ENCODE measurements around the gene KRT12.

The KRT12 gene

DNA sequence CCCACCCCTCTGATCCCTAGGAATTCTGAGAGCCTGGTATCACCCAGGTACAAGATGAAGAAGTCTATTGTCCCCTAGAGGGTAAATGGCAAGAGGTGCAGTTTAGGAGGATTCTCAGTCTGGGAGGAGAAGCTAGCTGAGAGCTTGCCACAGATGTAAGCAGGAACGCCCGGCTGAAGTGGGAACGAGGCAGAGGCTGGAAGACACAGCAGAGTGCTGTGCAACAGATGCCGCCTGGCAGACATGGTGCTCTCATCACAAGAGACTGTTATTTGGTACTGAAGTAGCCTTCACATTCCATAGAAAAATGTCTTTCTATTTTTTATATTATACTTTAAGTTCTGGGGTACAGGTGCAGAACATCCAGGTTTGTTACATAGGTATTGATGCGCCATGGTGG, 38.3 kb upstream of the KRT12 start:
- peaks cover 0 to 12% (median 10%) of the 10 kb centered on the region in 4 donors for H3K4me1 ChIP-seq
- no peak for TF ChIP-seq CTCF (IDR thresholded peaks at IDR 0.05)
- no peak overlapping the region for H3K27ac ChIP-seq
- intact Hi-C loops (cut with DNase I; ENCODE audit: low total_unique reads), result loop anchor here (5.0 to 10.0 kb wide), 4 partner anchors 101 to 757 kb away; no protein-coding TSS in a partner anchor
- no peak for DNase-seq
- no peaks in the 10 kb centered on the region for H3K9me3 ChIP-seq
- no peaks in the 10 kb centered on the region for H3K36me3 ChIP-seq
- H3K4me3 ChIP-seq, result no peak overlapping the region
- H3K27me3 ChIP-seq, result peaks cover 0 to 7% of the 10 kb centered on the region in 2 donors

DNA sequence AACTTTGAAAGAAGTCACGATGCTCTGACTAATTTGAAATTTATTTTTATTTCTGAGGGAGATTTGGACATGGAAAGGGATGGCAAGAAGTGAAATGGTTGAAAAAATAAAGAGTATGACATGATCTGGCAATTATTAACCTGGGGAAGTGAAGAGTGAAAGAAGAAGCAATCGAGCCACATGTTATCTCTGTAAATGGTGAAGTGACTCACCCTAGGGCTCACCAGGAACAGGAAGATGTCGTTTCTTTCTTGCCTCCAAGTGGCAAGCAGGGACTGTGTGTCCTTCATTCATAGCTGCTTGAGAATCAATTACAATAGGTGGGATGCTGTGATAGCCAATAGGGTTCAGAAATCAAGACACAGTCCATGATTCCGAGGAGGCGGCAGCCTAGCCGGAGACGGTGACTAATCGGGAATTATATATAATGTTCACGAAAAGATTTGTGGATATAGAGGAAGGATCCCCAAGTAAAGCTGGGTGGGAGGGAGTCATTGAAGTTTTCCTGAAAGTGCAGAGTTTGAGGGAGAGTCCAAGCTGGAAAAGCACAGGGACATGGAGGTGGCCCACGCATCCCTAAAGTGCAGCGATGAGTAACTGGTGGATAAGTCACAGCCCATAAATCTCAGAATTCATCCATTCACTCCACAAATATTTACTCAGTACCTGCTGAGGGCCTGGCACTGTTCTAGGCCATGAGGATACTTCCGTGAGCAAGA, 36.3 kb upstream of the KRT12 start:
- Histone ChIP-seq H3K4me3 (no peak overlapping the region), H3K36me3 (no peaks in the 10 kb centered on the region), H3K9me3 (no peaks in the 10 kb centered on the region), H3K4me1 (no peaks in the 10 kb centered on the region), H3K27ac (no peak overlapping the region), H3K27me3 (peaks cover 0 to 7% of the 10 kb centered on the region in 2 donors)
- DNase-seq, result no peak
- intact Hi-C loops (cut with DNase I; ENCODE audit: low total_unique reads), result loop anchor here (10.0 kb wide), 1 partner anchor 98 kb away; no protein-coding TSS in a partner anchor
- no peak for TF ChIP-seq CTCF (IDR thresholded peaks at IDR 0.05)

GRCh38 chr17:40902498-40902897, 35.5 kb upstream of the KRT12 start:
- intact Hi-C loops (cut with DNase I; ENCODE audit: low total_unique reads), result loop anchor here (10.0 kb wide), 1 partner anchor 98 kb away; no protein-coding TSS in a partner anchor
- peaks cover 0 to 7% of the 10 kb centered on the region in 2 donors for H3K27me3 ChIP-seq
- H3K4me1 ChIP-seq, result no peaks in the 10 kb centered on the region
- H3K36me3 ChIP-seq, result no peaks in the 10 kb centered on the region
- H3K27ac ChIP-seq, result no peak overlapping the region
- H3K9me3 ChIP-seq, result no peaks in the 10 kb centered on the region
- H3K4me3 ChIP-seq, result no peak overlapping the region
- no peak for TF ChIP-seq CTCF (IDR thresholded peaks at IDR 0.05)
- DNase-seq, result no peak

DNA sequence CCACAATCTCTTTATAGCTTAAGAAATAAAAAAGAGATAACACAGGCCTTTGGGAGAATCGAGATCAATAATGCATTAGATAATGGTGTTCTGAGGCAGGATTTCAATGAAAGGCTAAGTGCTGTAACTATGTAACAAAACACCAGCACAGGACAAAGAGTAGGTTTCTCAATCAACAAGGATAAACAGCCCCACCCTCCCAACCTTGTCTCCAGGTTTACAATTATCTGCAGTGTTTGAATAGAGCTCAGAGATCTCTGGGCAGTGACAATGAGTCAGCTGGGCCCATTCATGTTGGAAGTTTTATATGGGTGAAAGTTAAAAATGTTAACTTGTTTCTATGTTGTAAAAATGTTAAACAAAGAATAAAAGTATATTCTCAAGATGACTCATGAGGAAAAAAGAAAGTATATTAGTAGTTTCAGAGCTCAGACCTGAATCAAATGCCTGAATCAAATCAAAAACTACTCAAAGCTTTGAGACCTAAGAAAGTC, 35.0 kb upstream of the KRT12 start:
- intact Hi-C loops (cut with DNase I; ENCODE audit: low total_unique reads), result loop anchor here (10.0 kb wide), 1 partner anchor 97 kb away; no protein-coding TSS in a partner anchor
- no peaks in the 10 kb centered on the region for H3K4me1 ChIP-seq
- H3K27ac ChIP-seq, result no peak overlapping the region
- peaks cover 0 to 7% of the 10 kb centered on the region in 2 donors for H3K27me3 ChIP-seq
- no peak for DNase-seq
- H3K36me3 ChIP-seq, result no peaks in the 10 kb centered on the region
- no peak overlapping the region for H3K4me3 ChIP-seq
- no peaks in the 10 kb centered on the region for H3K9me3 ChIP-seq
- TF ChIP-seq CTCF (IDR thresholded peaks at IDR 0.05), result no peak

- TF ChIP-seq CTCF (IDR thresholded peaks at IDR 0.05), result no peak
- Histone ChIP-seq H3K4me1 (no peaks in the 10 kb centered on the region), H3K9me3 (no peaks in the 10 kb centered on the region), H3K27ac (no peak overlapping the region), H3K4me3 (no peak overlapping the region), H3K27me3 (peaks cover 0 to 7% of the 10 kb centered on the region in 2 donors), H3K36me3 (no peaks in the 10 kb centered on the region)
- intact Hi-C loops (cut with DNase I; ENCODE audit: low total_unique reads), result loop anchor here (10.0 kb wide), 1 partner anchor 96 kb away; no protein-coding TSS in a partner anchor
- DNase-seq, result no peak
These were observed 33.9 kb upstream of the KRT12 start for GRCh38 chr17:40900809-40901356.
